Liver (tissue), 3 donors: Measurements from ENCODE around the gene TPRN.

Experiments used
- CTCF ChIP-seq: fragments of 150-350 bp; IDR thresholded peaks from 2 replicates; pipeline ENCODE4 v1.5.1; 2017; ENCODE audit warnings: improper control_type of control experiment, low read depth, low read length; ENCODE audit not compliant: missing input control
- EGR1 ChIP-seq, 2 donors: IDR thresholded peaks; 2 replicates each; pipeline ENCODE4 v1.6.1; 2016 to 2018; ENCODE audit warnings: antibody characterized with exemption in 2 of 2, low read depth in 2 of 2
- FOXA1 ChIP-seq: IDR thresholded peaks from 2 replicates; pipeline ENCODE4 v1.6.1; 2016; ENCODE audit warnings: antibody characterized with exemption
- GABPA ChIP-seq, 2 donors: IDR thresholded peaks in 1 of 2; conservative IDR thresholded peaks in 1 of 2; 2 replicates each; pipeline ENCODE4 v1.6.1; 2016; ENCODE audit warnings: antibody characterized with exemption in 2 of 2, mild to moderate bottlenecking in 1 of 2, moderate library complexity in 1 of 2
- MAX ChIP-seq: IDR thresholded peaks from 2 replicates; pipeline ENCODE4 v1.6.1; 2016; ENCODE audit warnings: antibody characterized with exemption
- NR2F2 ChIP-seq: IDR thresholded peaks from 2 replicates; pipeline ENCODE4 v1.6.1; 2016; ENCODE audit warnings: antibody characterized with exemption
- REST ChIP-seq: IDR thresholded peaks from 2 replicates; pipeline ENCODE4 v1.6.1; 2016; ENCODE audit warnings: antibody characterized with exemption, mild to moderate bottlenecking
- SP1 ChIP-seq: IDR thresholded peaks from 2 replicates; pipeline ENCODE4 v1.6.1; 2018; ENCODE audit warnings: antibody characterized with exemption, mild to moderate bottlenecking
- TAF1 ChIP-seq: conservative IDR thresholded peaks from 2 replicates; pipeline ENCODE4 v1.6.1; 2016; ENCODE audit warnings: antibody characterized with exemption, mild to moderate bottlenecking
- ZBTB33 ChIP-seq: IDR thresholded peaks from 2 replicates; pipeline ENCODE4 v1.6.1; 2016; ENCODE audit warnings: antibody characterized with exemption
- donor health status: healthy.
- donor health status: healthy.

- TF ChIP-seq CTCF (no peak), NR2F2 (no peak), MAX (no peak), SP1 (no peak), TAF1 (no peak), GABPA (IDR thresholded peaks at IDR 0.05 in 1 of 2, conservative IDR thresholded peaks at IDR 0.05 in 1 of 2) (no peak), ZBTB33 (no peak), FOXA1 (no peak), EGR1 (IDR thresholded peaks at IDR 0.05; ENCODE audit: low read depth in 2 of 2) (no peak), REST (no peak)
Measured at GRCh38 chr9:137150617-137151457, 49.7 kb downstream of the TPRN start.
